Kidney epithelial cell (primary cell): ENCODE results near the gene DDN. TPM values are rescaled to one million over a fixed set of nuclear protein-coding genes. Genes with fewer than 3 reads are reported as not detected.

Source experiments
- DNase-seq: peaks from one replicate; pipeline ENCODE4 v3.0.0-alpha.2; 2010; ENCODE audit warnings: low read depth
- H3K27me3 ChIP-seq: 2 replicates; pipeline ENCODE4 v1.6.0; 2011; ENCODE audit warnings: low read length; ENCODE audit not compliant: control insufficient read depth, insufficient read depth
- H3K36me3 ChIP-seq: 2 replicates; pipeline ENCODE4 v1.5.1; 2011; ENCODE audit warnings: low read length; ENCODE audit not compliant: control insufficient read depth, insufficient read depth
- H3K4me3 ChIP-seq: 2 replicates; pipeline ENCODE4 v1.5.1; 2011; ENCODE audit warnings: low read depth, mild to moderate bottlenecking, control low read depth, low read length
- CTCF ChIP-seq: IDR thresholded peaks from 2 replicates; pipeline ENCODE4 v1.5.1; 2011; ENCODE audit warnings: mild to moderate bottlenecking, moderate library complexity, low read length, control low read depth, inconsistent platforms; ENCODE audit not compliant: insufficient read depth, poor library complexity, severe bottlenecking
- total RNA-seq: library from RNA; depleted of rRNA; stranded (reverse); fragments of >200 nt; gene quantifications from 2 replicates; pipeline ENCODE4 v1.2.3, GENCODE V29; 2015

DDN gene
- total RNA-seq, 1 donor from 2014 or later = 0.13 TPM

- Histone ChIP-seq H3K4me3 (no peak overlapping the region), H3K27me3 (no peaks in the 10 kb centered on the region), H3K36me3 (peaks cover 7% of the 10 kb centered on the region)
- no peak for TF ChIP-seq CTCF
- DNase-seq = no peak
Measured at GRCh38 chr12:49030119-49030518, 30.9 kb upstream of the DDN start.

GRCh38 chr12:49028666-49029275 lies 29.6 kb upstream of the DDN start:
- no peaks in the 10 kb centered on the region for H3K27me3 ChIP-seq
- H3K36me3 ChIP-seq = peaks cover 9% of the 10 kb centered on the region
- TF ChIP-seq CTCF = no peak
- no peak overlapping the region for H3K4me3 ChIP-seq
- DNase-seq = no peak

GRCh38 chr12:49027846-49028555 lies 28.8 kb upstream of the DDN start:
- no peak for DNase-seq
- TF ChIP-seq CTCF = no peak
- Histone ChIP-seq H3K36me3 (peaks cover 7% of the 10 kb centered on the region), H3K27me3 (no peaks in the 10 kb centered on the region), H3K4me3 (no peak overlapping the region)

- no peak for DNase-seq
- no peak for TF ChIP-seq CTCF
- H3K4me3 ChIP-seq = no peak overlapping the region
- H3K27me3 ChIP-seq = no peaks in the 10 kb centered on the region
- H3K36me3 ChIP-seq = peaks cover 5% of the 10 kb centered on the region
Measured at GRCh38 chr12:49026678-49027480, 27.7 kb upstream of the DDN start.

GRCh38 chr12:49026101-49026500 lies 26.9 kb upstream of the DDN start:
- no peak overlapping the region for H3K4me3 ChIP-seq
- DNase-seq = no peak
- no peaks in the 10 kb centered on the region for H3K27me3 ChIP-seq
- TF ChIP-seq CTCF = no peak
- H3K36me3 ChIP-seq = peaks cover 4% of the 10 kb centered on the region
